Measurements from ENCODE around the gene RAE1.

- TF ChIP-seq CTCF (IDR thresholded peaks at IDR 0.05; ENCODE audit: low read length) (no peak), EZH2 (optimal IDR thresholded peaks at IDR 0.05; ENCODE audit: low read depth, low read length) (no peak), EZH2phosphoT487 (IDR thresholded peaks at IDR 0.05; ENCODE audit: low read length) (no peak)
Observed at GRCh38 chr20:57323034-57323433, 28.0 kb upstream of the RAE1 start.

Measured in MM.1S (cell line).